ENCODE data around the gene PXMP4. TPM values are rescaled to one million over a fixed set of nuclear protein-coding genes. Genes with fewer than 3 reads are reported as not detected.

The PXMP4 gene
- total and polyA plus RNA-seq, 7 donors = 4.5 to 8.2 (median 6.6) TPM

GRCh38 chr20:33653900-33654596 is 66.1 kb downstream of the PXMP4 start:
- peak; percentile 72 for DNase-seq
- no peak for TF ChIP-seq CTCF (IDR thresholded peaks at IDR 0.05)
- no peak for TF ChIP-seq POLR2A (IDR thresholded peaks at IDR 0.05)
- TF ChIP-seq POLR2AphosphoS5 (IDR thresholded peaks at IDR 0.05) = peak in 2 of 4 donors; percentile 18 to 23
- TF ChIP-seq EP300 (IDR thresholded peaks at IDR 0.05) = no peak
- Histone ChIP-seq H3K36me3 (peaks cover 9 to 24% (median 14%) of the 10 kb centered on the region in 4 donors), H3K9me3 (no peaks in the 10 kb centered on the region), H3K4me1 (peaks cover 0 to 21% (median 12%) of the 10 kb centered on the region in 4 donors), H3K27ac (no peak overlapping the region), H3K27me3 (no peaks in the 10 kb centered on the region), H3K4me3 (peak overlapping the region in 1 of 4 donors; percentile 32)
- intact Hi-C loops (cut with DNase I) = loop anchor here (1.0 kb wide), 1 partner anchor 197 kb away; no protein-coding TSS in a partner anchor
- 22 to 70% methylated on average over 11 of the region's 11 CpGs for WGBS, 2 donors

GRCh38 chr20:33653218-33653899 is 66.8 kb downstream of the PXMP4 start:
- intact Hi-C loops (cut with DNase I) = loop anchor here (1.0 kb wide), 1 partner anchor 196 kb away; no protein-coding TSS in a partner anchor
- Histone ChIP-seq H3K27ac (peak overlapping the region in 2 of 4 donors; percentile 30 to 49), H3K4me3 (peak overlapping the region in 3 of 4 donors; percentile 13 to 32 (median 21)), H3K27me3 (no peaks in the 10 kb centered on the region), H3K36me3 (peaks cover 2 to 17% (median 8%) of the 10 kb centered on the region in 4 donors), H3K9me3 (no peaks in the 10 kb centered on the region), H3K4me1 (peaks cover 0 to 28% (median 19%) of the 10 kb centered on the region in 4 donors)
- WGBS, 2 donors = 25 to 45% methylated on average over 16 of the region's 16 CpGs
- peak; percentile 85 for DNase-seq
- TF ChIP-seq POLR2AphosphoS5 (IDR thresholded peaks at IDR 0.05) (peak in 3 of 4 donors; percentile 3 to 67 (median 51)), EP300 (IDR thresholded peaks at IDR 0.05) (no peak), CTCF (IDR thresholded peaks at IDR 0.05) (peak; percentile 79 to 90 (median 84))

Other genes with a start within 250 kb of the PXMP4 start
- 10 to 100 TPM; 17.1 to 26.0 (median 20.9) TPM for gene CBFA2T2, start 230.2 kb downstream of the PXMP4 start, total RNA-seq
- gene CBFA2T2, start 230.2 kb downstream of the PXMP4 start, polyA plus RNA-seq = 10 to 100 TPM in 1 of 3 donors, 1 to 10 TPM in 2; 5.4 to 12.7 (median 6.5) TPM
- gene C20orf144, start 58.0 kb downstream of the PXMP4 start, total RNA-seq = under 1 TPM in 1 of 4 donors, not detected in 3; 0.66 TPM
- gene C20orf144, start 58.0 kb downstream of the PXMP4 start, polyA plus RNA-seq = under 1 TPM in 1 of 3 donors, not detected in 2; 0.12 TPM
- 1 to 10 TPM in 1 of 4 donors, under 1 TPM in 3; 0.54 to 1.1 (median 0.61) TPM for gene ACTL10, start 53.4 kb downstream of the PXMP4 start, total RNA-seq
- 1 to 10 TPM in 2 of 3 donors, under 1 TPM in 1; 0.60 to 4.5 (median 1.6) TPM for gene ACTL10, start 53.4 kb downstream of the PXMP4 start, polyA plus RNA-seq
- 10 to 100 TPM; 44.6 to 50.1 (median 48.0) TPM for gene NECAB3, start 45.9 kb downstream of the PXMP4 start, total RNA-seq
- 10 to 100 TPM; 27.1 to 30.7 (median 30.0) TPM for gene NECAB3, start 45.9 kb downstream of the PXMP4 start, polyA plus RNA-seq
- gene E2F1, start 33.9 kb downstream of the PXMP4 start, total RNA-seq = 1 to 10 TPM in 1 of 4 donors, under 1 TPM in 3; 0.33 to 1.7 (median 0.83) TPM
- gene E2F1, start 33.9 kb downstream of the PXMP4 start, polyA plus RNA-seq = 10 to 100 TPM in 1 of 3 donors, 1 to 10 TPM in 2; 1.8 to 13.1 (median 5.1) TPM
- 1 to 10 TPM; 1.2 to 2.5 (median 1.7) TPM for gene ZNF341, start 11.7 kb upstream of the PXMP4 start, total RNA-seq
- 1 to 10 TPM; 3.0 to 7.9 (median 5.5) TPM for gene ZNF341, start 11.7 kb upstream of the PXMP4 start, polyA plus RNA-seq
- 100 to 1,000 TPM; 102 to 115 (median 108) TPM for gene CHMP4B, start 91.0 kb upstream of the PXMP4 start, total RNA-seq
- gene CHMP4B, start 91.0 kb upstream of the PXMP4 start, polyA plus RNA-seq = 100 to 1,000 TPM; 212 to 394 (median 250) TPM

All from sigmoid colon (tissue), 7 donors.